IMR-90 (cell line): Measurements from ENCODE around the gene GGA3.

Experiments used
- CEBPB ChIP-seq: IDR thresholded peaks from 2 replicates; pipeline ENCODE4 v1.6.1; 2012; ENCODE audit warnings: low read depth, low read length, improper control_type of control experiment
- CHD1 ChIP-seq: IDR thresholded peaks from 2 replicates; pipeline ENCODE4 v1.6.1; 2012; ENCODE audit warnings: low read depth, low read length, improper control_type of control experiment
- CTCF ChIP-seq: conservative IDR thresholded peaks from 2 replicates; pipeline ENCODE4 v1.5.1; 2012; ENCODE audit warnings: mild to moderate bottlenecking, low read depth, low read length, improper control_type of control experiment
- RAD21 ChIP-seq: IDR thresholded peaks from 2 replicates; pipeline ENCODE4 v1.6.1; 2012; ENCODE audit warnings: low read length, improper control_type of control experiment
- SMC3 ChIP-seq: fragments of 150-350 bp; IDR thresholded peaks from 2 replicates; pipeline ENCODE4 v1.6.1; 2016; ENCODE audit warnings: low read depth, mild to moderate bottlenecking, antibody characterized with exemption, low read length, moderate library complexity

- TF ChIP-seq CTCF: no peak
- TF ChIP-seq CEBPB: no peak
- TF ChIP-seq CHD1: no peak
- TF ChIP-seq SMC3: no peak
- no peak for TF ChIP-seq RAD21
Observed at GRCh38 chr17:75238020-75238580, 23.3 kb downstream of the GGA3 start.
